Activated effector memory CD4-positive, alpha-beta T cell treated with Interleukin-2 at 50 U/mL for 16 hours (primary cell): ENCODE results near the gene TP53BP2.
"Not testable (repeated sequence)": the region's sequence is repeated elsewhere in the genome, so short reads cannot be mapped to it uniquely, and the experiment has no call there.

ENCODE experiments used
- DNase-seq: peaks from one replicate; pipeline ENCODE4 v3.0.0-alpha.2; 2020

TP53BP2 gene

GRCh38 chr1:223738465-223739365 is 107.0 kb downstream of the TP53BP2 start:
- no peak for DNase-seq

GRCh38 chr1:223737342-223737741 is 108.4 kb downstream of the TP53BP2 start:
- no peak for DNase-seq

GRCh38 chr1:223736638-223737037 is 109.1 kb downstream of the TP53BP2 start:
- not testable (repeated sequence) for DNase-seq

GRCh38 chr1:223733898-223734852 is 111.6 kb downstream of the TP53BP2 start:
- DNase-seq, result no peak

GRCh38 chr1:223732993-223733798 is 112.6 kb downstream of the TP53BP2 start:
- DNase-seq, result no peak

- no peak for DNase-seq
These were observed 114.5 kb downstream of the TP53BP2 start for GRCh38 chr1:223731133-223731770.

- no peak for DNase-seq
These were observed 115.1 kb downstream of the TP53BP2 start for GRCh38 chr1:223730479-223731132.

GRCh38 chr1:223729906-223730305 is 115.8 kb downstream of the TP53BP2 start:
- no peak for DNase-seq
